Measurements from ENCODE around the gene CYP27C1. TPM values are rescaled to one million over a fixed set of nuclear protein-coding genes. Genes with fewer than 3 reads are reported as not detected.
A peak's percentile ranks its signal among the peaks of the same experiment; 100 is the strongest.

CYP27C1 gene
- total and polyA plus RNA-seq, 4 donors, result 0.16 to 0.42 TPM; not detected in 2

DNA sequence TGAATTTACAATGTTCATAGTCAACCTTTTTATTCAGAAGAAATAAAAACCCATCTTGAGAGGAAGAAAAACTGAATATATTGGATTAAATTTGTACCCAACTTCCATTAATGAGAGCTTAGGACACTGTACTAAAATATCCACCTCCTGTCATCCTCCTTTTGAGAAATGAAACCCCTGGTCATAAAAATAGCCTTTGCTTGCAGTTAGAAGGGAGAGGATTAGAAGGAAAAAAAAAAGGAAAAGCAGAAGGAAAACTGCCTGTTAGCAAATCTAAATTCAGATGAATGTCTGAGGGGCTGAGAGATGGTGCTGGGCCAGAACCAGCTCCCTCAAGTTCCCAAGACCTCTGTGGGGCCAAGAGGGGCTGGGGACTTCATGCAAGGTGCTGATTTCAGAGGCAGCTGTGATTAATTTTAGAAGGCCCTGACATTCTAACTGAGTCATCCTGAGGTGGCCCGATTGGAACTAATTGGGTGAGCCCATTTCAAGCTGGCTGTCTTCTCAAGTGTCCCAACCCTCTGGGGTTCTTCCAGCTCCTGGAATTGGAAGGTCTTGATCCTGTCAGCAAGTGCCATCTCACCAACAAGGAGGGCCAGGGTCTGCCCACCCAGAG is 74.7 kb downstream of the CYP27C1 start:
- 43 to 44% methylated on average over 1 of the region's 1 CpG for WGBS, 2 donors
- intact Hi-C loops (cut with DNase I), result no loop called here
- H3K27ac ChIP-seq (ENCODE audit: low read depth in 1 of 2, low read length in 2 of 2), result no peak overlapping the region
- H3K27me3 ChIP-seq (ENCODE audit: control insufficient read depth in 1 of 2, insufficient read depth in 2 of 2, low read length in 1 of 2), result no peaks in the 10 kb centered on the region
- ATAC-seq (ENCODE audit: low FRiP score) (no peak), DNase-seq (no peak)
- H3K4me1 ChIP-seq (ENCODE audit: control insufficient read depth in 1 of 2, insufficient read depth in 2 of 2, low read length in 2 of 2), result no peaks in the 10 kb centered on the region
- no peaks in the 10 kb centered on the region for H3K9me3 ChIP-seq (ENCODE audit: control insufficient read depth, low read length)
- H3K4me3 ChIP-seq (ENCODE audit: low read length in 2 of 2), result no peak overlapping the region
- no peaks in the 10 kb centered on the region for H3K36me3 ChIP-seq (ENCODE audit: control insufficient read depth in 1 of 2, insufficient read depth in 2 of 2, low read length in 1 of 2)

DNA sequence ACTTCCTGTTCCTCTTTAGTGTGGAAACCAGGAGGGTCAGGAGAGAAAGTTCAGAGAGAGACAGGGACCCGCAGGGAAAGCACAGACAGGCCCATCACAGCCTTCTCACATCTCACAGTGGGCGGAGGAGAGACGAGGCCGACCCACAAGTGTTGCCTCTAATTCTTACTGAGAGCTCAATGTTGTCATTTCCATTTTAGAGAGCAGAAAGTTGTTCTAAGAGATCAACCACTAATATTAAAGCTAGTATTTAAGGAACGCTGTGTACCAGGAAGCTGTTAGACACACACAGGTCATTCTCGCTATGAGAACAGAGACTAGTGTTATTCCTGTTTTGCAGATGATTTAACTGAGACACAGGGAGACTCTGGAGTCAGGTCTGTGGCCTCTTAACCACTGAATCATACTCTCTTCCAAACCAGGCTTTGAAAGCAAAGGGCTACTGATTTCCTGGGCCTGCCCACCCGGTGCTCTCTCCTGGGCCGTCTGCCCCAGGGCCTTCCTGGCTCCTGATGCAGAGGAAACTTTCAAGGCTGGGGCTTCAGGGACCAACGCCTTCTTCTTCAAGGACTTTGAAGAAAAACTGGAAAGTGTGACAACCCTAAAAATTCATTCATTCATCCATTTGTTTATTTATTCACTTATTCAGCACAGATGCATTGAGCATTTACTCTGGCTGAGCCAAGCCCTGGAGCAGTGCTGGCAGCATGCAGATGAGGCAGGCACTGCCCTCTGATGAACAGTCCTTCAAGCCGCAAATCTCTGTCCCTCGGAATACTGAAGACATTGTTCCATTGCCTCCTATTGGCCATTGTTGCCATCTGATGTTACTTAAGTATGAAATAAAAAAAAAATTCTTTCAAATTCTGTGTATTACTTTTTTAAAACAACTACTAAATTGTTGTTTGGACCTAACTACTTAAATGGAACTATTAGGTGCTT is 76.0 kb downstream of the CYP27C1 start:
- ATAC-seq (ENCODE audit: low FRiP score) (peak; percentile 45), DNase-seq (no peak)
- Histone ChIP-seq H3K4me3 (ENCODE audit: low read length in 2 of 2) (no peak overlapping the region), H3K4me1 (ENCODE audit: control insufficient read depth in 1 of 2, insufficient read depth in 2 of 2, low read length in 2 of 2) (no peaks in the 10 kb centered on the region), H3K9me3 (ENCODE audit: control insufficient read depth, low read length) (no peaks in the 10 kb centered on the region), H3K27ac (ENCODE audit: low read depth in 1 of 2, low read length in 2 of 2) (no peak overlapping the region), H3K27me3 (ENCODE audit: control insufficient read depth in 1 of 2, insufficient read depth in 2 of 2, low read length in 1 of 2) (no peaks in the 10 kb centered on the region), H3K36me3 (ENCODE audit: control insufficient read depth in 1 of 2, insufficient read depth in 2 of 2, low read length in 1 of 2) (no peaks in the 10 kb centered on the region)
- intact Hi-C loops (cut with DNase I), result no loop called here
- WGBS, 2 donors, result 75 to 79% methylated on average over 11 of the region's 11 CpGs

DNA sequence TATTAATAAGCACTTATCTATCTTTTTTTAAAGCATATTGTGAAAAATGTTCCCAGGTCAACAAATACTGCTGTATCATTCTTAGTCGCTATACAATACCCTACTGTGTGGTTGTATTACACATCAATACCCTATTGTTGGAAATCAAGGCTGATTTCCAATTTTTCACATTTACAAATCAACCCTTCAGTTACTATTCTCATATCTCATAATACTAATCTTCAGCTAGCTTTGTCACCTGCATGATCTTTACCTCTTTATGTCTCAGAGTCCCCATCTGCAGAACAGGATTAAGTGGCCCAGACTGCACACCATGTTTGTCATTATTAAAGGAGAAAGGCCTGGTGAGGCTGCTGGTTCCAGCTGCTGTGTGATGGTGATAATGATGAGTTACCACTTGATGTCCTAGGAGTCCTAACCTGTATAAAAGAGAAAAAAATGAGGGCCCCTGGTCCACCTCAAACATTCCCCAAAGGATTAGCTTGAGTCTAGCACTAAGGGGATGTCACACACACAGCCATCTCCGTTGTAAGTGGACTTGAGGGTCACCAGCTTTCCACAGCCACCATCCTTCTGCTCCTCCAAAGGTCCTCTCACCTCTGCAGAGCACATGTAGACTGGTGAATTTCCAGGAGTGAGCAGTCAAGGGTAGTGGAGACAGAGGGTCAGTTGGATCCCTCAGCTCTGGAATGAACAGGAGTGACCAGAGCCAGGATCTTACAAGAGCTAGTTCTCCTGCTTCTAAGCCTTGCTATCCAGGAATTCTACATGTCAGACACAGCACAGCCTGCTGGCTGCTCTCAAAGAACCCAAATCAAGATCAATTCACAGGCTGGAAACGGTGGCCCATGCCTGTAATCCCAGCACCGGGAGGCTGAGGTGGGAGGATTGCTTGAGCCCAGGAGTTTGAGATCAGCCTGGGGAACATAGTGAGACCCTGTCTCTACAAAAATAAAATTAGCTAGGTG is 77.2 kb downstream of the CYP27C1 start:
- Histone ChIP-seq H3K27me3 (ENCODE audit: control insufficient read depth in 1 of 2, insufficient read depth in 2 of 2, low read length in 1 of 2) (no peaks in the 10 kb centered on the region), H3K36me3 (ENCODE audit: control insufficient read depth in 1 of 2, insufficient read depth in 2 of 2, low read length in 1 of 2) (no peaks in the 10 kb centered on the region), H3K4me3 (ENCODE audit: low read length in 2 of 2) (no peak overlapping the region), H3K4me1 (ENCODE audit: control insufficient read depth in 1 of 2, insufficient read depth in 2 of 2, low read length in 2 of 2) (no peaks in the 10 kb centered on the region), H3K27ac (ENCODE audit: low read depth in 1 of 2, low read length in 2 of 2) (no peak overlapping the region), H3K9me3 (ENCODE audit: control insufficient read depth, low read length) (no peaks in the 10 kb centered on the region)
- DNase-seq, result no peak
- 89 to 91% methylated on average over 4 of the region's 4 CpGs for WGBS, 2 donors
- no peak for ATAC-seq (ENCODE audit: low FRiP score)
- intact Hi-C loops (cut with DNase I), result no loop called here

DNA sequence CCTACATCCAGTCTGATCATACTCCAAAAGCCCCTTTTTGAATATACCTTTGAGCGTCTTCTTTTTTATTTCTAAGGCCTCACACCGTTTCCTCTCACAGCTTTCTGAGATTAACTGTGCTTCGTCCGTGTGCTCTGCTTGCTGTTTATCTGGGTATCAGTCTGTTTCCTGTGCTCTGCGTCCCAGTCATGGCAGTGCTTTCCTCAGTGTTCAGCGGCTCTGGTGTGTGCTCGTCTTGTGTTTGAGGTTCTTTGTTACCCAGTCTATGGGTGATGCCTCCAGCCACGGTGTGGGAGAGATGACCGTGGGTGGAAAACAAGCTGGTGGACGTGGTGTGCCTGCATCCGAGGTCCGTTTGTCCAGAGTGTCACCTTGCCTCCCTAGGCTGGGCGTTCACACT is 79.6 kb downstream of the CYP27C1 start:
- no peaks in the 10 kb centered on the region for H3K27me3 ChIP-seq (ENCODE audit: control insufficient read depth in 1 of 2, insufficient read depth in 2 of 2, low read length in 1 of 2)
- no peak overlapping the region for H3K4me3 ChIP-seq (ENCODE audit: low read length in 2 of 2)
- no peak for ATAC-seq (ENCODE audit: low FRiP score)
- intact Hi-C loops (cut with DNase I), result no loop called here
- no peaks in the 10 kb centered on the region for H3K9me3 ChIP-seq (ENCODE audit: control insufficient read depth, low read length)
- no peak for DNase-seq
- no peaks in the 10 kb centered on the region for H3K36me3 ChIP-seq (ENCODE audit: control insufficient read depth in 1 of 2, insufficient read depth in 2 of 2, low read length in 1 of 2)
- no peaks in the 10 kb centered on the region for H3K4me1 ChIP-seq (ENCODE audit: control insufficient read depth in 1 of 2, insufficient read depth in 2 of 2, low read length in 2 of 2)
- WGBS, 2 donors, result 69 to 71% methylated on average over 13 of the region's 13 CpGs
- H3K27ac ChIP-seq (ENCODE audit: low read depth in 1 of 2, low read length in 2 of 2), result no peak overlapping the region

DNA sequence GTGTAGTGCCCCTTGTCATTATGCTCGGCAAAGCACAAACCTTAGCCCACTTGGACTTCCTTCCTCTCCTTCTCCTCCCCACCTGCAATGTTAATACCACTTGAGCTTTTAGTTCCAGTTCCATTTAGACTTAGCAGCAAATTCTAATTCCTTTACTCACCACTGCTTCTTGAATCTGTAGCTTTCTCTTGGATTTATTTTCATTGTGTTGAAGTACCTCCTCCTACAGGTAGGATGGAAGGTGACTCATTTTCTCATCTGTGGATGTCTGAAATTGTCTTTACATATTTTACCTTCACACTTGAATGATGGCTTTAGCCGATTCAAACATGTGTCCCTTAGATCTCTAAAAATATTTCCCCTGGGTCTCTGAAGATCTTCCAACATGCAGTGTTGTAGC is 80.3 kb downstream of the CYP27C1 start:
- DNase-seq, result no peak
- ATAC-seq (ENCODE audit: low FRiP score), result no peak

DNA sequence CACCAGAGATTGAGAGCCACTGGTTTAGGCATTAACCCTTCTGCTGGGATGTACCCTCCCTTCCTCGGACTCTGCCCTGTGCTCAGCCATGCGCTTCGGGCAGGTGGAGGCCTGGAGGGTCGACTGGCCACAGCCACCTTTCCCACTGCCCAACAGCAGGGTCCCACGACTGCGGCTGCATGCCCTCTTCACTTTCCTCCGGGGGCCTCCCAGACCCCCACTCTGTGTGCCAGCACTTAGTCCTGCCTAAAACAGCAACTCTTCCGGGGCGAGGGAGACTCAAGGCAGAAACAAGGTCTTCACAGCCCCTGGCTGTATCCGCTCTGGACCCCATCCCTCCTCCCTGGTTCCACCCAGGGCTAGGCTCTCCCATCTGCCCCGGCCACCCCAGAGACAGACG is 81.8 kb downstream of the CYP27C1 start:
- H3K4me3 ChIP-seq (ENCODE audit: low read length in 2 of 2), result no peak overlapping the region
- no peaks in the 10 kb centered on the region for H3K27me3 ChIP-seq (ENCODE audit: control insufficient read depth in 1 of 2, insufficient read depth in 2 of 2, low read length in 1 of 2)
- DNase-seq, result no peak
- H3K36me3 ChIP-seq (ENCODE audit: control insufficient read depth in 1 of 2, insufficient read depth in 2 of 2, low read length in 1 of 2), result no peaks in the 10 kb centered on the region
- intact Hi-C loops (cut with DNase I), result no loop called here
- 93% methylated on average over 12 of the region's 12 CpGs for WGBS, 2 donors
- H3K27ac ChIP-seq (ENCODE audit: low read depth in 1 of 2, low read length in 2 of 2), result no peak overlapping the region
- ATAC-seq (ENCODE audit: low FRiP score), result no peak
- H3K9me3 ChIP-seq (ENCODE audit: control insufficient read depth, low read length), result no peaks in the 10 kb centered on the region
- H3K4me1 ChIP-seq (ENCODE audit: control insufficient read depth in 1 of 2, insufficient read depth in 2 of 2, low read length in 2 of 2), result no peaks in the 10 kb centered on the region

More for the DNA sequence above, 80.3 kb downstream of the CYP27C1 start:
- no peak overlapping the region for H3K4me3 ChIP-seq (ENCODE audit: low read length in 2 of 2)
- intact Hi-C loops (cut with DNase I), result no loop called here
- no peaks in the 10 kb centered on the region for H3K9me3 ChIP-seq (ENCODE audit: control insufficient read depth, low read length)
- WGBS, 2 donors, result 59 to 65% methylated on average over 2 of the region's 2 CpGs
- no peak overlapping the region for H3K27ac ChIP-seq (ENCODE audit: low read depth in 1 of 2, low read length in 2 of 2)
- no peaks in the 10 kb centered on the region for H3K27me3 ChIP-seq (ENCODE audit: control insufficient read depth in 1 of 2, insufficient read depth in 2 of 2, low read length in 1 of 2)
- no peaks in the 10 kb centered on the region for H3K36me3 ChIP-seq (ENCODE audit: control insufficient read depth in 1 of 2, insufficient read depth in 2 of 2, low read length in 1 of 2)
- H3K4me1 ChIP-seq (ENCODE audit: control insufficient read depth in 1 of 2, insufficient read depth in 2 of 2, low read length in 2 of 2), result no peaks in the 10 kb centered on the region

DNA sequence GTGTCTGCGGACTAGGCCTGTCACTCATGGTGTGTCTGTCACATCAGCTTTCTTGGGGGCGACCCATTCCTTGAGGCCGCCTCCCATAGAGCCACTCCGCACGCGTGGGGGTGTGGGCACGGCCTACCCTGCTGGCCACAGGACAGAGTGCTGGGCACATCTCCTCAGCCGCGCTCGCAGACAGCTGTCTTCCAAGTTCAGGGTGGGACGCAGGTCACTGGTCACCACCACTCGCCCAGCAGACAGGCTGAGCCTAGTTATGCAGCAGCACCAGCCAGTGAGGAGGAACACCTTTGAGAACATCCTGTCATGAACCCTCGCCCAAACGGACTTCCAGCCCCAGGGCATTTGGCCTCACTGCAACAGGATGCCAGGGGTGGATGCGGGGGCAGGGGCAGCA is 82.4 kb downstream of the CYP27C1 start:
- H3K27me3 ChIP-seq (ENCODE audit: control insufficient read depth in 1 of 2, insufficient read depth in 2 of 2, low read length in 1 of 2), result no peaks in the 10 kb centered on the region
- H3K36me3 ChIP-seq (ENCODE audit: control insufficient read depth in 1 of 2, insufficient read depth in 2 of 2, low read length in 1 of 2), result no peaks in the 10 kb centered on the region
- no peak for ATAC-seq (ENCODE audit: low FRiP score)
- no peaks in the 10 kb centered on the region for H3K9me3 ChIP-seq (ENCODE audit: control insufficient read depth, low read length)
- intact Hi-C loops (cut with DNase I), result no loop called here
- H3K27ac ChIP-seq (ENCODE audit: low read depth in 1 of 2, low read length in 2 of 2), result no peak overlapping the region
- no peak for DNase-seq
- H3K4me3 ChIP-seq (ENCODE audit: low read length in 2 of 2), result no peak overlapping the region
- 87 to 95% methylated on average over 15 of the region's 15 CpGs for WGBS, 2 donors
- H3K4me1 ChIP-seq (ENCODE audit: control insufficient read depth in 1 of 2, insufficient read depth in 2 of 2, low read length in 2 of 2), result no peaks in the 10 kb centered on the region

DNA sequence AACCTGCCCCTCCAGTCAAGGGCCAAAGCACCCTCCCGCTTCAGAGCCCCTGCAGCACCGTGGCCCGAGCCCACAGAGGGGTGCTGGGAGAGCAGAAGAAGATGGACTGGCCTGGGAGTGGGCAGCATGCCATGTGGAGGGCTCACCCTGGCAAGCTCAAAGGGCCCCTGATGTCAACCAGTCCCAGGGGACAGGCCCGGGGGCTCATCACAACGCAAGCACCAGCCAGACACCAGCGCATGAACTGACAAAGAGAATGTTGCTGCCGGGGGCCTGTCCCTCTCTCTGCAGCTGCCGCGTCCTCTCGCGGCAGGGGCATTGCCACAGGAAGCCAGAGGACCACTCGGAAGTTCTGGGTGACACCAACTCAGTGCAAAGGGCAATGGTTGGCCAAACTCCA is 82.9 kb downstream of the CYP27C1 start:
- intact Hi-C loops (cut with DNase I), result no loop called here
- DNase-seq (no peak), ATAC-seq (ENCODE audit: low FRiP score) (no peak)
- Histone ChIP-seq H3K4me3 (ENCODE audit: low read length in 2 of 2) (no peak overlapping the region), H3K27me3 (ENCODE audit: control insufficient read depth in 1 of 2, insufficient read depth in 2 of 2, low read length in 1 of 2) (no peaks in the 10 kb centered on the region), H3K36me3 (ENCODE audit: control insufficient read depth in 1 of 2, insufficient read depth in 2 of 2, low read length in 1 of 2) (no peaks in the 10 kb centered on the region), H3K4me1 (ENCODE audit: control insufficient read depth in 1 of 2, insufficient read depth in 2 of 2, low read length in 2 of 2) (no peaks in the 10 kb centered on the region), H3K9me3 (ENCODE audit: control insufficient read depth, low read length) (no peaks in the 10 kb centered on the region), H3K27ac (ENCODE audit: low read depth in 1 of 2, low read length in 2 of 2) (no peak overlapping the region)
- 92 to 94% methylated on average over 12 of the region's 12 CpGs for WGBS, 2 donors

Measured in aorta (tissue), 5 donors.